Neural progenitor cell (in vitro differentiated cells): ENCODE data around the gene ATP2B3.

Experiments used
- EZH2 ChIP-seq: fragments of 200-600 bp; sonication (generic); IDR thresholded peaks from 2 replicates; pipeline ENCODE4 v1.6.1; 2017; ENCODE audit warnings: antibody characterized with exemption, mild to moderate bottlenecking, moderate library complexity
- EZH2phosphoT487 ChIP-seq: fragments of 200-600 bp; sonication (generic); IDR thresholded peaks from 2 replicates; pipeline ENCODE4 v1.6.1; 2017; ENCODE audit warnings: antibody characterized with exemption
- TF ChIP-seq, protein P1 (sequence below): fragments of 200-600 bp; sonication (generic); IDR thresholded peaks from 2 replicates; pipeline ENCODE4 v1.5.1; 2017; ENCODE audit warnings: antibody characterized with exemption, mild to moderate bottlenecking

DNA sequence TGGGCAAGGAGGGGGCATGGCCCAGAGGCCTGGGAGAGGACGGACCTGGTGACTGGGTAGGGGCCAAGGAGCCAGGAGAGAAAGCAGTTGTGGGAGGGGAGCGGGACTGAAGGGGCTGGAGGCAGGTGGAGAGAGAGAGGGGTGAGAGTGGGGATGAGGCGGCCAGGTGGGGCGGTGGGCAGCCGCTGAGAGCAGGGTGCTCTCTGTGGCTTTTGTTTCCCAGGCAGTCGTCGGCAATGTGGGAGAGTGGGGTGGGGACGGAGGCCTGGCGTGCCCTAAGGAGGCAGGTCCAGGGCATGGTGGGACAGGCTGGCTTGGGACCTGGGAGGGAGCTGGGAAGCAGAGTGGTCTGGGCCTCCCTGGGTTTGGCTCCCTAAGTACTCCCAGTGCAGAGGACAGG is 3.2 kb upstream of the ATP2B3 start:
- TF ChIP-seq, protein P1, sequence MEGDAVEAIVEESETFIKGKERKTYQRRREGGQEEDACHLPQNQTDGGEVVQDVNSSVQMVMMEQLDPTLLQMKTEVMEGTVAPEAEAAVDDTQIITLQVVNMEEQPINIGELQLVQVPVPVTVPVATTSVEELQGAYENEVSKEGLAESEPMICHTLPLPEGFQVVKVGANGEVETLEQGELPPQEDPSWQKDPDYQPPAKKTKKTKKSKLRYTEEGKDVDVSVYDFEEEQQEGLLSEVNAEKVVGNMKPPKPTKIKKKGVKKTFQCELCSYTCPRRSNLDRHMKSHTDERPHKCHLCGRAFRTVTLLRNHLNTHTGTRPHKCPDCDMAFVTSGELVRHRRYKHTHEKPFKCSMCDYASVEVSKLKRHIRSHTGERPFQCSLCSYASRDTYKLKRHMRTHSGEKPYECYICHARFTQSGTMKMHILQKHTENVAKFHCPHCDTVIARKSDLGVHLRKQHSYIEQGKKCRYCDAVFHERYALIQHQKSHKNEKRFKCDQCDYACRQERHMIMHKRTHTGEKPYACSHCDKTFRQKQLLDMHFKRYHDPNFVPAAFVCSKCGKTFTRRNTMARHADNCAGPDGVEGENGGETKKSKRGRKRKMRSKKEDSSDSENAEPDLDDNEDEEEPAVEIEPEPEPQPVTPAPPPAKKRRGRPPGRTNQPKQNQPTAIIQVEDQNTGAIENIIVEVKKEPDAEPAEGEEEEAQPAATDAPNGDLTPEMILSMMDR, result no peak
- TF ChIP-seq EZH2phosphoT487 (no peak), EZH2 (no peak)
